NCI-H2196 (cell line): ENCODE measurements around the gene PPIL1.
"Not testable (repeated sequence)": the region's sequence is repeated elsewhere in the genome, so short reads cannot be mapped to it uniquely, and the experiment has no call there.

Source experiments
- DNase-seq: peaks from one replicate; lab custom pipeline; 2025; ENCODE audit not compliant: unreplicated experiment; lab: John Stamatoyannopoulos, UW

Gene PPIL1

DNA sequence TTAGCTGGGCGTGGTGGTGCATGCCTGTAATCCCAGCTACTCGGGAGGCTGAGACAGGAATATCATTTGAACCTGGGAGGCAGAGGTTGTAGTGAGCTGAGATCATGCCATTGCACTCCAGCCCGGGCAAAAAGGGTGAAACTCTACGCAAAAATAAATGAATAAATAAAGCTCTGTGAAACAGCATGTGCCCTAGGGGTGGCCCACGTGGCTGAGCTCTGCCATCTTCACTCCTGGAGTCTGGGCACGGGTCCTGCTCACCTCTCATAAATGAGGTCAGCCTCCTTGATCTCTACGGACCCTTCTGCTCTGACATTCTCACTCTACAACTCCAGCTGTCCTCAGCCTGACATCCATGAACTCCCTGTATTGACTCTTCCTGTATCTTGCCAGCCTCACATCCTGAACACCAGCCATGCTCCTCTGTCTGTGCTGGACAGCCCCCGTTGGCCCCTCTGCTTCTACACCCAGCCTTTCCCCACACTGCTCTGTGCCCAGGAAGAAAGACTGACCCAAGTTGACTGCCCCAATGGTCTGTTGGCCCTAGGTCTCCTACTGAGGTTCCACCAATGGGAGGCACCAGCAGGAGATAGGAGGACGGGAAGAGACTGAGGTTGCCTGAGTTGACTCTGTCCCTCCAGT, 57.3 kb downstream of the PPIL1 start:
- DNase-seq = no peak

DNA sequence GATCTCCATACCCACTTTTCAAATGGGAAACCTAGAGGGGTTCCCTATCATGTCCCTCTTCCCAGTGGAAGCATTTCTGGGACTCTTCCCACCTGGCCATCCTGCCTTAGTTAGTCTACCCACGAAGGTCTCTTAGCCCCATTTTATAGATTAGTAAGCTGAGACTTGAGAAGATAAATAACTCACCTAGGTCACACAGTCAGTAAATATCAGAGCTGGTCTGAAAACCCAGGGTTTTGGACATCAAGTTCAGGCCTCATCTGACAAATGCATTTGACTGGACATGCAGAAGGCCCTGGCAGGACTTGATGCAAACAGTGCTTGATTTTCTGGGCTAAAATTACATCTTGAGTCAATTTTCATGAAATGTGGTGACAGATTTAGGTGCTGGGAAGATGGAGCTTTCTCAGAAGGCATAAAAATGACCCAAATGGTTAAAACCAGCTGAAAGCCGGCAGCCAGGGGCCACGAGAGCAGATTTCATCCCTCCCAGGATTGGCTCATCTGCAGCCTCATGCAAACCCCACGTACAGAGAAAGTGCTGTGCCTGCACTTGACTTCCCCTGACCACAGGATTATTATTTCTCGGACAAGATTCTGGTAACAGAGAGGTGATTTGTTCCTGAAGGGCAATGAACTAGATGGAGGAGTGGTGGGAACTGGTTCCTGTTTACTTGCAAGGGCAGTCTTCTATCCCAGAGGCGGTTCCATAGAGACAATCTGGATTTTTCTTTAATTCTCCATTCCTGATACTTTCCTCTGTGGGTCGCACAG, 58.5 kb downstream of the PPIL1 start:
- no peak for DNase-seq

DNA sequence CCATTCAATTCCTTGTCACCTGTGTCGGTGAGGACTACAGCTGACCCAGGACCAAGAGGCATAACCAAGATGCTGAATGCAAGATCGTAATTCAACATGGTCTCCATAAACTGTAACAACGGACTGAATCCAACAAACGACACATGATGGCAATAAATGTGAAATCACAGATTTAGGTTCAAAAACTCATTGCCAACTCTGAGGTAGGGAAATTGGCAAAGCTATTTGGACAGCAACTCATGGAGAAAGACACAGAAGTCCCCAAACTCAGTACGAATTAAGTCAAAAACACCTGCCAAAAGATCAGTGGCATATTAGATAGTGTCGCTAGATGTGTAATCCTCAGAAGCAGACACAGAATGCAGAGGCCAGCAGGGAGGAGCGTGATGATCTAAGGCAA, 60.4 kb downstream of the PPIL1 start:
- no peak for DNase-seq

DNA sequence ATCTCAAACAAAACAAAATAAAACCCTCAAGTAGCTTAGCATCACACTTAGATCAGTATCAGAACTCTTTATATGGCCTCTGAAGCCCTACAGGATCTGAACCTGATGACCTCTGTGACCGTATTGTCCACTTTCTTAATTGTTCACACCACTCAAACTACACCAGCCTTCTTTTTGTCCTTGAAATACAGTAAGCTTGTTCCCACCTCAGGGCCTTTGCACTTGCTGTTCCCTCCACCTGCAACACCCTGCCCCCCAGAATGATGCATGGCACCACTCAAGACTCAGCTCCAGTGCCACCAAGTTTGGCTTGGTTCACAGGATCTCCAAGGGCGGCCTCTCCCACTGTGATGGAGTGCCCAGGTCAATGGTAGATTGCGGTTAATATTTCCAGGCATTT, 61.1 kb downstream of the PPIL1 start:
- no peak for DNase-seq

DNA sequence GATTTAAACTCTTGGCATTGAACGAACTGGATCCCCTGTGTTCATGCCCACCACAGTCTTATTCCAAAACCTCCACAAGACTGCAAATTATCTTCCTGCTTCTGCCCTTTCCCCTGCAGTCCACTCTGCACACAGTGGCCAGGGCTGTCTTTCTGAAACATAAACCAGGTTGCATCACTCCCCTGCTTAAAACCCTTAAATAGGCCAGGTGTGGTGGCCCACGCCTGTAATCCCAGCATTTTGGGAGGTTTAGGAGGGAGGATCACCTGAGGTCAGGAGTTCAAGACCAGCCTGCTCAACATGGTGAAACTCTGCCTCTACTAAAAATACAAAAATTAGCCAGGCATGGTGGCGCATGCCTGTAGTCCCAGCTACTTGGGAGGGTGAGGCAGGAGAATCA, 61.6 kb downstream of the PPIL1 start:
- not testable (repeated sequence) for DNase-seq

DNA sequence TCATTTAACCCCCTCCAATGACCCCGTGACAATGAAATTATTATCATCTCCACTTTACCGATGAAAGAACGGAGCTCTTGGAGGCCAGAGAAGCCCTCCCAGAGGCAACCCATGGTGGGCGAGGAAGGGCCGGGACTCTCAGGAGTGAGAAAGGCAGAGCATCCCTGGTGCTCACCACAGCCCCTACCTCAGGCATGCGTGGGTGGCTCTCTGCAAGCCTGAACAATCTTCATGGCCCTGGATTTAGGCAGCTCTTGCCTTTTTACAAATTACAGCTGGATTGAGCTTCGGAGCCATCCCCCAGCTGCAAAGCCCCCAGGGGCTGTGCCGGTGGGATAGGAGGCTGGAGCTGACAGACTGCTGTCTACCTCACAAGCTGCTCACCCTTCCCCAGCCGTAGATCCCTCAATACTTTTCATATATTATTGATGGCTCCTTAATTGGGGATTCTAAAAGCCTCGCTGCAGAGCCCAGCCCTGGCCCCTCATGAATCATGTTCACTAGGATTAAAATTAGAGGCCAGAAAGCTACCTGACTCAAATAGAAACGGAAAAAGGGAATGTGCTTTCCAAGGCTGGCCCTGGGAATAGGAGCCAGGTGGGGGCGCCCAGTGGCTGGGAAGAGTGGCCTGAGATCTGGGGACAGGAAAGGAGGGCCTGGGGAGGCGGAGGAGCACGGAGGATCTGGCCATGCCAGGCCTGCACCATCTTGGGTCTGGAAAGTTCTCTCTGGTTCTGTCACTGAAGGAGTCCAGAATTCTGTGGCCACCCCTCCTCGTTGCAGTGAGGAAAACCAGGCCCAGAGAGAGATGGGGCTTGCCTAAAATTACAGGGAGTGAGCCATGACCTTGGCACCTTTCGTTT, 64.4 kb downstream of the PPIL1 start:
- DNase-seq = no peak

DNA sequence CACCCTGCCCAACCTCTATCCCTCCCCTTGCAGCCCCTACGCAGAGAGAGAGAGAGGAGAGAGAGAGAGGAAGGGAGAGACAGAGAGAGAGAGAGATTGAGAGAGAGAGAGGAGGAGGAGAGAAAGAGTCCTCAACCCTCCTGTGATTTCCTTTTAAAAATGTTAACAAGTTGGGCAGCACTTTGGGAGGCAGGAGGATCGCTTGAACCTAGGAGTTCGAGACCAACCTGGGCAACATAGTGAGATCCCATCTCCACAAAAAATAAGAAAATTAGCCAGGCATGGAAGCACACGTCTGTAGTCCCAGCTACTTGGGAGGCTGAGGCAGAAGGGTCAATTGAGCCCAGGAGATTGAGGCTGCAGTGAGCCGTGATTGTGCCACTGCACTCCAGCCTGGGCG, 65.4 kb downstream of the PPIL1 start:
- DNase-seq = no peak

DNA sequence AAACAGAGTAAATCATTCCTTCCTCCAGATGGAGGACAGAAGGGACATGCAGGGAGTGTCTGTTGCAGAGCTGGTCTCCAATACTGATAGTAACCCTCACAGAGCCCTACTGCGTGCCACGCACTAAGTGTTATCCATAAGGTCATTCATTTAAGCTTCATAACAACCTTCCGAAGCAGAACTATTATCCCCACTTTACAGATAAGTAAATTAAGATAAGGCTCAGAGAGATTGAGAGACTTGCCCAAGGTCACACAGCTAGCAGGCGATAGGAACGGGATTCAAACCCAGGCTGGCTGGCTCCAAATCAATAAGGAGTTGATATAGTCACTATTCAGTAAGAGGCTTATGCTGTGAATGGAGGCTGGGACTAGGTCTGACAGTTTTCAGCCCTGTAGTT, 66.0 kb downstream of the PPIL1 start:
- DNase-seq = no peak

DNA sequence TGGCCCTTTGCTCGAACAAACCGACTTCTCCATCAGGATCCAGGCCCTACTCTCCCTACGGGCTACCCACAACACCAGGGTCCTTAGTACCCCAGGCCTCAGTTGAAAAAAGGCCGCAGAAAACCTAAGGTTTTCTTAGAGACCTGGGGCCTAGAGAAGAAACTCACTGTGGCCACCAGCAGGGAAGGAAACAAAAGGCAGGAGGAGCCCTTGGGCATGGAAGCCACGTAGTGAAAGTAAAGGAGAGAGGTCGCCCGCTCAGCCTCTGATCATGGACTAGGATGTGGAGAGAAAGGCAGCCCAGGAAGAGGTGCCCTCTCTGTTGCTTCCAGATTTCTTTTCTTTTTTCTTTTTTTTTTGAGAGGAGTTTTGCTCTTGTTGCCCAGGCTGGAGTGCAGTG, 66.9 kb downstream of the PPIL1 start:
- no peak for DNase-seq

DNA sequence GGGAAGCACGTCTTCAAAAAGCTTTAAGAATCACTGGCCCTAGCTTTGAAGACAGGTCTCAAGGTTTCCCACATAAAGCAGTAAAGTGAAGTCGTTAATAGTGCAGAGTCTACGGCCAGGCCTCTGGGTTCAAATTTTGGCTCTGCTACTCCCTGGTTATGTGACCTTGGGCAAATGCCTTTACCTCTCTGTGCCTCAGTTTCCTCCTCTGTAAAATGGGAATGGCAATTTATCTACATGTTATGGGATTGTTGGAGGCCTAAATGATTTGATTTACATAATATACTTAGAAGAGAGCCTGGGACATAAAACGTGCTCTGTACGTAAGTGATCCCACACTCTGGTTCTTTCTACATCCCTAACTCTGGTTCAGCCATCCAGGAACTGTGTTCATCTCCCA, 67.5 kb downstream of the PPIL1 start:
- DNase-seq = no peak

DNA sequence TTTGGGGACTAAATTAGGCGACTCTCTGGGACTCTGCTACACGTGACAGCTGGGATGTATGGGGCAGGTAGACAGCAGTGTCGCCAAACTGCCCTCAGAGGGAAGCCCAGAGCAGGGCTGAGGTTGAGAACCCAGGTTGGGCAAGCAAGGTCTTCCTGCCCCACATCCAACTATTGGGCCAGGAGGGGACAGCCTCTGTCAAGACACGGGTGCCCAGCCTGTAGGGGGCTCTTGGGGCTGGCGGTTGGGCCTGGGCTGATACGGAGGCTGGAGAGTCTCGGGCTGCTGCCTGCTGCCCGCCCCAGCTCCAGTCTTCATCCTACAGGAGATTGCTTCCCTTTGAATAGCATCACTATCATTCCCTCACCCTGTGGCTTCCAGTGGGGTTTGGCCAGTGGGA, 68.7 kb downstream of the PPIL1 start:
- DNase-seq = no peak

DNA sequence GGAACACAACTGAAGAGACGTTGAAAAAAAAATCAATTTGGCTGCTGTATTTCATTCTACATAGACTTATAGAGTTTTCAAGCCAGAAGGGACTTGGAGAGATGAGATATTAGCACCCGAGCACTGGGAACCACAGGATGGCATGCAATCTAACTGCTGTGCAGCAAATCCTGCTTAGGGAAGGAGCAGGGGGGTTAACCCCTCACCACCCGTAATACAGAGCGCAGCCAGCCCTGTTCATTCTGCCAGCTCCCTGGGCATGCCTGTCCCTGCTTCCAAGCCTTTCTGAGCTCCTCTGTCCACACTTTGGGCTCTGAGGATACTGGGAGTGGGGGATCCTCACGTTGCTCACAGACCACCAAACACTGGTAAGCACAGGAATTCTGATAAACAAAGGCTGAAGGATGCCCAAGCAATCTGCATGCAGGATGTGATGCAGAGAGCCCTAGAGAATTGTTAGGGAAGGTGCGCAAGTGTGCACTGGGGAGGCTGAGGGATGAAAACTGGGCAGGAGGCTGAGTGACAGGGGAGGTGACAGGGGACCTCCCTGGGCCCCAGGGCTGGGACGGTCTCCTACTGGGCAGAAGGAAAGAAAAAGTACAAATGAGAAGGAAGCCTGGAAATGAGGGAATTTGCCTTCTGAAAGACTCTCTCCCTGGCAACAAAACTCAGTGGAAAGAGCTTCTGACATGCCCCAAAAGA, 69.4 kb downstream of the PPIL1 start:
- no peak for DNase-seq
